Coronary artery (tissue), 2 donors: ENCODE results near the gene NDUFC2.
"Not testable (repeated sequence)": the region's sequence is repeated elsewhere in the genome, so short reads cannot be mapped to it uniquely, and the experiment has no call there.

Source experiments
- DNase-seq: peaks from one replicate; pipeline ENCODE4 v3.0.0-alpha.2; 2017; ENCODE audit warnings: low spot score
- H3K27ac ChIP-seq, 2 donors: fragments of 200-600 bp; sonication (generic); one replicate each; pipeline ENCODE4 v1.5.1; 2016 to 2019
- H3K4me3 ChIP-seq: fragments of 200-600 bp; sonication (generic); 2 replicates; pipeline ENCODE4 v1.5.1; 2016; ENCODE audit warnings: mild to moderate bottlenecking, moderate library complexity
- TF ChIP-seq, protein P1 (sequence below): fragments of 200-600 bp; sonication (generic); IDR thresholded peaks from one replicate; pipeline ENCODE4 v1.5.1; 2019; ENCODE audit warnings: antibody characterized with exemption

NDUFC2 gene

DNA sequence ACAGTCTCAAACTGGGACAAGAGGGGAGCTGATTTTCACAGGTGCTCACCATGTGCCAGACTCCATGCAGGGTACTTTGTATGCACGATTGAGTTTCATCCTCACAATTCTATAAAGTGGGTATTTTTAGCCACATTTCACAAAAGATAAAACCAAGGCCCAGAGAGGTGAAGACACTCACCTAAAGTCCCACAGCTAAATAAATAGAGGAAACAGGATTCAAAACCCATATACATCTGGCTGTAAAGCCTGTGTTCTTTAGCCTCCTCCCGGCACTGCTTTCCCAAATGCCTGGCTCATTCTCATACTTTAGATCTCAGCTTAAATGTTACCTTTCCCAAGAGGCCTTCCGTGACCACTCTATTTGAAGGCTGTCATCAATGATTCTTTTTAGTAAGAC, 43.3 kb downstream of the NDUFC2 start:
- TF ChIP-seq, protein P1, sequence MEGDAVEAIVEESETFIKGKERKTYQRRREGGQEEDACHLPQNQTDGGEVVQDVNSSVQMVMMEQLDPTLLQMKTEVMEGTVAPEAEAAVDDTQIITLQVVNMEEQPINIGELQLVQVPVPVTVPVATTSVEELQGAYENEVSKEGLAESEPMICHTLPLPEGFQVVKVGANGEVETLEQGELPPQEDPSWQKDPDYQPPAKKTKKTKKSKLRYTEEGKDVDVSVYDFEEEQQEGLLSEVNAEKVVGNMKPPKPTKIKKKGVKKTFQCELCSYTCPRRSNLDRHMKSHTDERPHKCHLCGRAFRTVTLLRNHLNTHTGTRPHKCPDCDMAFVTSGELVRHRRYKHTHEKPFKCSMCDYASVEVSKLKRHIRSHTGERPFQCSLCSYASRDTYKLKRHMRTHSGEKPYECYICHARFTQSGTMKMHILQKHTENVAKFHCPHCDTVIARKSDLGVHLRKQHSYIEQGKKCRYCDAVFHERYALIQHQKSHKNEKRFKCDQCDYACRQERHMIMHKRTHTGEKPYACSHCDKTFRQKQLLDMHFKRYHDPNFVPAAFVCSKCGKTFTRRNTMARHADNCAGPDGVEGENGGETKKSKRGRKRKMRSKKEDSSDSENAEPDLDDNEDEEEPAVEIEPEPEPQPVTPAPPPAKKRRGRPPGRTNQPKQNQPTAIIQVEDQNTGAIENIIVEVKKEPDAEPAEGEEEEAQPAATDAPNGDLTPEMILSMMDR = no peak
- H3K27ac ChIP-seq = no peak overlapping the region
- no peak overlapping the region for H3K4me3 ChIP-seq
- DNase-seq = no peak

DNA sequence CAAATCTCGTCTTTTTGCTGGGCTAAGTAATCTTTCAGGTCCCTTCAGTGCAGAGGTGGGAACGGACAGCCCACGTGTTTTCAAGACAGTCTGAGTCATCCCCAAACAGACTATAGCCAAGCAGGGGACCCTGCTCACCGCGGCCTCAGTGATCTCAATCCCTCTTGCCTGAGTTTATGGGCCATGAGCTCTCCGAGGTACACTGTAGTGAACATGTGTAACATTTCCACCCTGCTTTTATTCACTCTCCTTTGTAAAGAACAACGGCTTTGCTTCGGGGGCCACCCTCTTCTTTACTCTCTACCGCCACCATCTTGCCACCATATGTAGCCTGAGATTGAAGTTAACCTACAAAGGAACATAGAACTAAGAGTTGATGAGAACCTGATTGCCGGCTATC, 45.0 kb downstream of the NDUFC2 start:
- DNase-seq = no peak
- Histone ChIP-seq H3K27ac (no peak overlapping the region), H3K4me3 (no peak overlapping the region)
- TF ChIP-seq, protein P1 = no peak

DNA sequence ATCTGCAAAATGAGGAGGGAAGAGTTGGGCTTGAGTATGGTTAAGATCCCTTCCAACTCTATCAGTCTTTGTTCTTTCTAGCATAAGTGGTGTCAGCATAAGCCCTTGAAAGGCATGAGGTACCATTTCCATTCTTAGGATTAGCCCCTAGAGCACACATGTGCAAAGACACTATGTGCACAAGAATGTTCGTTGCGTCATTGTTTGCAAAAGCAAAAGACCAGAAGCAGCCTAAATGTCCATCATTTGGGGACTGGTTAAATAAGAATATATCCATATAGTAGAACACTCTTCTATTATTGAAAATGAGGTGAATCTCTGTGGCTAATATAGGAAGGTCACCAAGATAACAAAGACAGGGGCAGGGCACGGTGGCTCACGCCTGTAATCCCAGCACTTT, 46.6 kb downstream of the NDUFC2 start:
- no peak overlapping the region for H3K27ac ChIP-seq
- TF ChIP-seq, protein P1 = no peak
- DNase-seq = no peak
- no peak overlapping the region for H3K4me3 ChIP-seq

DNA sequence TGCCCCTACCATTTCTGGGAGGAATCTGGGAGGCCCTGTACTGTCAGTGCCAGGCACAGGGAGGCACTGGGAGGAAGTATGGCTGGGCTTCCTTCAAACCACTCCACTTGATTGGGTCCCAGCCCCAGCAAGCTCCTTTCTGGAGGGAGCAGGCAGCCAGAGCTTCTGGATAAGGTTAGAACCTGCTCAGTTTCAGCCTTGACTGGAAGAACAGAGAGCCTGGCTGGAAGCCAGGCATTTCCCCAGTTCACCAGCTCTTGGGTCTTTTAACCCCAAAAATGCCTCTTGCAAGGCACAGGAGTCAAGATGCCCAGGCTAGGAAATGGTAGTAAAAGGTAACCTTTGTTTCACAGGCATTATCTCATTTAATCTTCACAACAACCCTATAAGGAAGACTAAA, 47.6 kb downstream of the NDUFC2 start:
- Histone ChIP-seq H3K4me3 (no peak overlapping the region), H3K27ac (no peak overlapping the region)
- TF ChIP-seq, protein P1 = no peak
- no peak for DNase-seq

DNA sequence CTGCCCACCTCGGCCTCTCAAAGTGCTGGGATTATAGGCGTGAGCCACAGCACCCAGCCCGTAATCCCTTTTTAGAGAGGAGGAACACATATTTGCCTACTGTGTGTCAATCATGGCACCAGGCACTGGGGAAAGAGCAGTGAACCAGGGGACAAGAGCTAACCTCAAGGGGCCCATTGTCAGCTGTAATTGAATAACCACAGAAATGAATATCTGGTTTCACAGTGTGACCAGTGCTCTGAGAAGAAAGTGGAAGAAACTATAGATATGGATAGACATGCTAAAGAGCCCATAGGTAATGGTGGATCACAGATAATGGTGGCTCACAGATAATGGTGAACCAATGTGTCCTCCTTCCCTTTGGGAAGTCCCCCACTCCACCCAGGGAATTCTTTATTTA, 48.0 kb downstream of the NDUFC2 start:
- Histone ChIP-seq H3K27ac (no peak overlapping the region), H3K4me3 (no peak overlapping the region)
- DNase-seq = no peak
- TF ChIP-seq, protein P1 = no peak

DNA sequence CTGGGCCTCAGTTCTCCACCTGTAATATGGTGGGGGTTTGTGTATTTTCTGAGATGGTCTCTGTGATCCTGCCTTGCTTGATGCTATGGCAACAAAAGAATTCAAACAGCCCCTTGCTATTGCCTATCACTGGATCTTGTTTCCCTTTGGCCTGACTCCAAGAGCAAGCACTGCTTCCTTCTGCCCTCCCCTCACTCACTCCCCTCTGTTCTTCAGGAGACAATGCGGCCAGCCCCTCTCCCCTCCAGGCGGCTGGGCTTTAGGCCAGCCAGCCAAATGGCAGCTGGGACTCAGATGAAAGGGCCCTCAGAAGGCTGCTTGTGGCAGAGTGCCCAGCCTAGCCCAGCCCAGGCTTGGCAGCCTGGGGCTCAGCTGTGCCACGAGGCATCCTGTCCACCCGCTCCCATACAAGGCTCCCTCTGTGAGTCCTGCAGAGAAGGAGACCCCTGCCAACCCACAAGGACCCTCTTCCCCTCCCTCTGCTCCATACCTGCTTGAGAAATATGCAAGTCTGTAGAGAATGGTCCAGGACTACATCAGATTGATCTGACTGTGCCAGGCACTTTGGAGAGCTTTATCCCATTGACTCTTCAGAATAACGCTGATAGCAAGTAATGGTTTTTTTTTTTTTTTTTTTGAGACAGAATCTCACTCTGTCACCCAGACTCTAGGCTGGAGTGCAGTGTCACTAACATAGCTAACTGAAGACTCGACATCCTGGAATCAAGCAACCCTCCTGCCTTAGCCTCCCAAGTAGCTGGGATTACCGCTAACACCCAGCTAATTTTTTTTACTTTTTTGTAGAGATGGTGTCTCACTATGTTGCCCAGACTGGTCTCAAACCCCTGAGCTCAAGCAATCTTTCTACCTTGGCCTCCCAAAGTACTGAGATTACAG, 49.0 kb downstream of the NDUFC2 start:
- no peak overlapping the region for H3K27ac ChIP-seq
- DNase-seq = no peak
- no peak overlapping the region for H3K4me3 ChIP-seq
- TF ChIP-seq, protein P1 = no peak

DNA sequence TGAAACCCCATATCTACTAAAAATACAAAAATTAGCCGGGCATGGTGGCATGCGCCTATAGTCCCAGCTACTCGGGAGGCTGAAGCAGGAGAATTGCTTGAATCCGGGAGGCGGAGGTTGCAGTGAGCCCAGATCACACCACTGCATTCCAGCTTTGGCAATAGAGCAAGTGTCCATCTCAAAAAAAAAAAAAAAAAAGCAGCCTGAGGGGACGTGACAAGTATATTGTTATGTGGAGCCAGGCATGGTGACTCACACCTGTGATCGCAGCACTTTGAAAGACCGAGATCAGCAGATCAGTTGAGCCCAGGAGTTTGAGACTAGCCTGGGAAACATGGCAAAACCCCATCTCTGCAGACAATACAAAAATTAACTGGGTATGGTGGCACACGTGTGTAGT, 51.2 kb downstream of the NDUFC2 start:
- not testable (repeated sequence) for DNase-seq, H3K27ac ChIP-seq, H3K4me3 ChIP-seq
